ENCODE results near the gene TTC28.
"Not testable (repeated sequence)": the region's sequence is repeated elsewhere in the genome, so short reads cannot be mapped to it uniquely, and the experiment has no call there.

The TTC28 gene

DNA sequence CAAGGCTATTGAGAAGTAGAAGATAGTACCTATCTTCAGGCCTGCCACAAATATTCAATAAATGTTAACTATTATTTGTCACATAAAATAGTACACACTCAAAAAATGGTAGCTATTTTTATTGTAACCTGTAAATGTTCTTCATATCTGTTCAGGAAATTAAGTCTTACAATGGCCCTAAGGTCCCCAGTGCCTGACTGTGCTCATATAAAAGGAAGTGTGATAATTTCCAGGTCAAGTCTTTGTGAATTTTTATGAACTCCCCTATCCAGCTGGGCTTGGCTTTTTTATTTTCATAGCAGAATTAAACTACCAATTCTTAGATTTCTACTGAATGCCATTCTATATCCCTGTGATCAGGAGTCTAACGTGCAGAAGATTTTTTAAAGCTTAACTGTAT lies 476.4 kb downstream of the TTC28 start:
- no peak for TF ChIP-seq CTCF (IDR thresholded peaks at IDR 0.05; ENCODE audit: borderline replicate concordance, insufficient read depth, low read depth, low read length)
- H3K4me3 ChIP-seq (ENCODE audit: low read depth, low read length) = no peak overlapping the region

DNA sequence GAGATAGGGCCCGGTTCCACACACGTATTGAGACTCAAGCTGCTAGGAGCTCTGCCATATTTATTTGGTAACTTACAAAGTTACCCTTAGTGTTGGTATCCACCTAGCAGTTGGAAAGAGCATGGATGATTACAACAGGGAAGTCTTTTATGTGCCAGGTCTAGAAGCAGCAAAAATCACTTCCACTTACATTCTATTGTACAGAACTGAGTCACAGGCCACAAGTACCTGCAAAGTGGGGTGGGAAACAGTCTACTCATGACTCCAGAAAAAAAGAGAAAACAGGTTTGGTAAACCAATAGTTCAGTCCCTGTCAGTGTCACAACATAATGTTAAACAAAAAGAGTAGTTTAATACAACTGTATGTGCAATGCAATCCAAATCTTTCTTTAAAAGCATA lies 480.9 kb downstream of the TTC28 start:
- no peak for TF ChIP-seq CTCF (IDR thresholded peaks at IDR 0.05; ENCODE audit: borderline replicate concordance, insufficient read depth, low read depth, low read length)
- no peak overlapping the region for H3K4me3 ChIP-seq (ENCODE audit: low read depth, low read length)

DNA sequence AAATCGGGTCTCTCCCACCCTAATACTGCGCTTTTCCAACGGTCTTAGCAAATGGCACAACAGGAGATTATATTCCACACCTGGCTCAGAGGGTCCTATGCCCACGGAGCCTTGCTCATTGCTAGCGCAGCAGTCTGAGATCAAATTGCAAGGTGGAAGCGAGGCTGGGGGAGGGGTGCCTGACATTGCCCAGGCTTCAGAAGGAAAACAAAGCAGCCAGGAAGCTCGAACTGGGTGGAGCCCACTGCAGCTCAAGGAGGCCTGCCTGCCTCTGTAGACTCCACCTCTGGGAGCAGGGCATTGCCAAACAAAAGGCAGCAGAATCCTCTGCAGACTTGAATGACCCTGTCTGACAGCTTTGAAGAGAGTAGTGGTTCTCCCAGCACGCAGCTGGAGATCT lies 488.1 kb downstream of the TTC28 start:
- not testable (repeated sequence) for H3K4me3 ChIP-seq (ENCODE audit: low read depth, low read length)

GRCh38 chr22:28188178-28188879 lies 491.3 kb downstream of the TTC28 start:
- H3K4me3 ChIP-seq (ENCODE audit: low read depth, low read length) = no peak overlapping the region
- no peak for TF ChIP-seq CTCF (IDR thresholded peaks at IDR 0.05; ENCODE audit: borderline replicate concordance, insufficient read depth, low read depth, low read length)

GRCh38 chr22:28187612-28188011 lies 492.0 kb downstream of the TTC28 start:
- TF ChIP-seq CTCF (IDR thresholded peaks at IDR 0.05; ENCODE audit: borderline replicate concordance, insufficient read depth, low read depth, low read length) = no peak
- H3K4me3 ChIP-seq (ENCODE audit: low read depth, low read length) = no peak overlapping the region

DNA sequence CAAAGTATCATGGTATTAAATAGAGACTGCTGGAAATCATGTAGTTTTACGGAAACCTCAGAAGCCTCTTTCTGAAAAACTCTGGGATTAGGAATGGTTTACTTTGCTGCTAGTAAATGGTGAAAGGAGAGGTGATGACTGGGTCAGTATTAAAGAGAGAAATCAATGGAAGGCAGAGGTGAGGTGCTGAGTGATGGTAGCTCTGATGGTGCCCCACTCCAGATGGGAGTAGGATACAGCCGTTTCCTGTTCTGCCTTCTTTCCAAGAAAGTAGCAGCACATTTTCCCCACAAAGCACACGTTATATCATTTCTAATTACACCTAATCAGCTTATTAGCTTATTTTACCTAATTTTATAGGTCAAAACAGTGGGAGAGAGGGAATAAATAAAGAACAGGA lies 493.0 kb downstream of the TTC28 start:
- TF ChIP-seq CTCF (IDR thresholded peaks at IDR 0.05; ENCODE audit: borderline replicate concordance, insufficient read depth, low read depth, low read length) = no peak
- no peak overlapping the region for H3K4me3 ChIP-seq (ENCODE audit: low read depth, low read length)

DNA sequence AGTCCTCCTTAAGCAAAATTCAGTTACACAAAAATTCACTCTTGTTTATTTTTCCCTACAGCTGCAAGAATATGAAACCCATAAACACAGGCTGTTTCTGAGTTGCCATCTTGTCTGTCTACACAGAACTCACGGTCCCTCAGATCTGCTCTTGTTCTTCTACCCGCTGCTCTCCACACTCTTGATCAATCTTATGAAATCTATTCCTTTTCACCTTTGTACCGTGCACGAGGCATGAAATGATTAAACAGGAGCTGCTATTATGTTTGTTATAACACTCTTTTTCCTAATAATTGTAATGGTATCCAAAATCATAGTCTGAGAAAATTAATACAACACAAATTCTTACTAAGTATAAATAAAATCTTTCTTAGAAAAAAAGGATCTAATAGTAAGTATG lies 494.5 kb downstream of the TTC28 start:
- no peak for TF ChIP-seq CTCF (IDR thresholded peaks at IDR 0.05; ENCODE audit: borderline replicate concordance, insufficient read depth, low read depth, low read length)
- no peak overlapping the region for H3K4me3 ChIP-seq (ENCODE audit: low read depth, low read length)

All from GM12875 (cell line).